ENCODE results near the gene RAB27A.

Gene RAB27A

DNA sequence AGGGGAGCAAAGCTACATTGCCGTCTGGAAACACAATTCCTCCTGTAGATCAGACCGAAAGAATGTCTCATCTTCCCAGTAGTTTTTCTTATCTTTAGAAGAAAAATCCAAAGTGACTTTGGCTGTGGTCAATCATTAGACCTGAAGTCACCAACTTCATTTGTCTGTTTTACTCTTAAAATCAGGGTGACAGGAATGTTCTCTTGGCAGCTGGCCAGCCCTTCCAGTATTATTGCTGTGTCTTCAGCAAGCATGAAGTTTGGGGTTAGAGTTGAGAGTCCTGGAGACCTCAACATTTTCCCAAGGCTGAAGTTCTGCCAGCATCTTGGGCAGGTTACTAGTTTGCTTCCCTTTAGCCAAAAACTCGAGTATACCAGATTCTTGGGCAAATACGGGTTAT lies 125.3 kb downstream of the RAB27A start:
- no peaks in the 10 kb centered on the region for H3K36me3 ChIP-seq (ENCODE audit: control insufficient read depth, low read depth, low read length)
- H3K4me1 ChIP-seq (ENCODE audit: control insufficient read depth, low read depth, low read length), result no peaks in the 10 kb centered on the region
- no peak overlapping the region for H3K9ac ChIP-seq (ENCODE audit: low read length)
- no peaks in the 10 kb centered on the region for H3K9me3 ChIP-seq (ENCODE audit: control insufficient read depth, low read depth, low read length)
- H3K4me3 ChIP-seq (ENCODE audit: low read length), result no peak overlapping the region
- no peaks in the 10 kb centered on the region for H3K27me3 ChIP-seq (ENCODE audit: control insufficient read depth, insufficient read depth, low read length)
- H3K27ac ChIP-seq (ENCODE audit: low read length), result no peak overlapping the region
